K562 (cell line): ENCODE measurements around the gene PPL. TPM values are rescaled to one million over a fixed set of nuclear protein-coding genes. Genes with fewer than 3 reads are reported as not detected.

ENCODE experiments used
- ATAC-seq: fragments of 200-7000 bp; cut with Tn5 transposase; 3 replicates; pipeline ENCODE4 v1.9.1; 2020; ENCODE audit warnings: moderate library complexity
- BruUV-seq: library from RNA; stranded (reverse); fragments of 400-500 nt; replicated peaks from 2 replicates; lab custom pipeline; 2021; lab: Mats Ljungman, UMichigan
- CTCF ChIA-PET: fragments of 300-600 bp; formaldehyde crosslinking; extraction: SDS; loops from one replicate; lab custom pipeline; 2021; ENCODE audit warnings: low intra/inter-chr PET ratio; lab: Yijun Ruan, JAX
- POLR2A ChIA-PET: fragments of 300-600, 350-650 bp; sonication (Branson Sonifier 250); formaldehyde crosslinking; extraction: SDS; loops from one replicate; lab custom pipeline; 2021; ENCODE audit warnings: antibody characterized with exemption, inconsistent platforms; lab: Yijun Ruan, JAX
- DNase-seq, 4 experiments: peaks; one replicate each; pipeline versions ENCODE4 v3.0.0 to v3.0.0-alpha.2; 2011 to 2018; ENCODE audit warnings: low spot score in 3 of 4, mixed read lengths in 3 of 4; ENCODE audit errors: extremely low read depth in 1 of 4
- FAIRE-seq: peaks from 2 replicates; lab custom pipeline; 2011; peaks lifted over from hg19 to GRCh38; lab: Jason Lieb, UNC
- H2AFZ ChIP-seq: 2 replicates; pipeline ENCODE4 v1.6.0; 2011; ENCODE audit warnings: low read depth, low read length, control low read depth, inconsistent platforms
- H3K27ac ChIP-seq: fragments of 200-600 bp; 3 replicates; pipeline ENCODE4 v1.8.0; 2011; ENCODE audit warnings: low read depth, mild to moderate bottlenecking, control low read depth, inconsistent platforms, low read length, moderate library complexity, mixed read lengths; ENCODE audit errors: extremely low read depth
- H3K27me3 ChIP-seq, 2 experiments: fragments of 300-600 bp in 1 of 2; 2 replicates in 1 of 2; 3 replicates in 1 of 2; pipeline versions ENCODE4 v1.6.0 to v1.8.0; 2011; ENCODE audit warnings: inconsistent platforms in 2 of 2, low read length in 2 of 2, mild to moderate bottlenecking in 1 of 2, mixed read lengths in 1 of 2, moderate library complexity in 1 of 2; ENCODE audit not compliant: control insufficient read depth in 2 of 2, insufficient read depth in 2 of 2
- H3K36me3 ChIP-seq: fragments of 300-600 bp; 3 replicates; pipeline ENCODE4 v1.8.0; 2011; ENCODE audit warnings: mild to moderate bottlenecking, low read length, inconsistent platforms; ENCODE audit not compliant: control insufficient read depth, insufficient read depth
- H3K4me1 ChIP-seq, 2 experiments: fragments of 200-600 bp in 1 of 2; replicated peaks in 1 of 2; 2 replicates in 1 of 2; 3 replicates in 1 of 2; pipeline versions ENCODE4 v1.5.1 to v1.8.0; 2011; ENCODE audit warnings: inconsistent platforms in 2 of 2, low read length in 2 of 2, mild to moderate bottlenecking in 1 of 2, mixed read lengths in 1 of 2, moderate library complexity in 1 of 2; ENCODE audit not compliant: control insufficient read depth in 2 of 2, insufficient read depth in 2 of 2
- H3K4me2 ChIP-seq: 2 replicates; pipeline ENCODE4 v1.6.1; 2011; ENCODE audit warnings: low read length, control low read depth, inconsistent platforms, mixed read lengths; ENCODE audit not compliant: insufficient read depth
- H3K4me3 ChIP-seq: fragments of 200-600 bp; sonication (generic), shearing (Covaris generic); 2 replicates; pipeline ENCODE4 v1.5.1; 2016; ENCODE audit warnings: control low read depth, inconsistent platforms
- H3K79me2 ChIP-seq: fragments of 200-600 bp; 3 replicates; pipeline ENCODE4 v1.8.0; 2011; ENCODE audit warnings: low read length, inconsistent platforms; ENCODE audit not compliant: control insufficient read depth, insufficient read depth
- H3K9ac ChIP-seq, 2 experiments: 2 replicates each; pipeline versions ENCODE4 v1.6.0 to v1.6.1; 2011; ENCODE audit warnings: low read depth in 2 of 2, low read length in 2 of 2, control low read depth in 1 of 2, inconsistent platforms in 1 of 2, mild to moderate bottlenecking in 1 of 2, mixed read lengths in 1 of 2; ENCODE audit not compliant: insufficient read depth in 1 of 2
- H3K9me1 ChIP-seq: one replicate; pipeline ENCODE4 v1.6.0; 2011; ENCODE audit warnings: inconsistent platforms, mild to moderate bottlenecking, low read length, moderate library complexity; ENCODE audit not compliant: control insufficient read depth, insufficient read depth
- H3K9me3 ChIP-seq: replicated peaks from 2 replicates; pipeline ENCODE4 v1.5.1; 2011; ENCODE audit warnings: low read depth, low read length, inconsistent platforms; ENCODE audit not compliant: control insufficient read depth, insufficient read depth
- H4K20me1 ChIP-seq: replicated peaks from 2 replicates; pipeline ENCODE4 v1.6.1; 2011; ENCODE audit warnings: low read length, inconsistent platforms, mixed read lengths; ENCODE audit not compliant: control insufficient read depth, insufficient read depth
- GABPA ChIP-seq: fragments of 200-800 bp; sonication (Bioruptor generic); conservative IDR thresholded peaks from 2 replicates; pipeline ENCODE4 v1.6.1; 2016; ENCODE audit warnings: low read depth, missing genetic modification characterization, missing compliant biosample characterization
- MAX ChIP-seq: sonication (generic); formaldehyde crosslinking; IDR thresholded peaks from 2 replicates; pipeline ENCODE4 v1.9.0; 2022; ENCODE audit warnings: mild to moderate bottlenecking, missing genetic modification reagents
- NR1H2 ChIP-seq: sonication (generic); formaldehyde crosslinking; IDR thresholded peaks from 2 replicates; pipeline ENCODE4 v1.4.0; 2020; ENCODE audit warnings: mild to moderate bottlenecking, missing genetic modification reagents
- RFX5 ChIP-seq: IDR thresholded peaks from 2 replicates; pipeline ENCODE4 v1.6.1; 2011; ENCODE audit warnings: low read depth, mild to moderate bottlenecking, improper control_type of control experiment, low read length
- ZBTB40 ChIP-seq, 2 experiments: fragments of 450-650 bp in 1 of 2; sonication (generic) in 1 of 2; formaldehyde crosslinking in 1 of 2; IDR thresholded peaks; 2 replicates each; pipeline versions ENCODE4 v1.7.1 to v1.9.0; 2016 to 2022; ENCODE audit warnings: inconsistent platforms in 1 of 2, mild to moderate bottlenecking in 1 of 2, missing genetic modification reagents in 1 of 2
- ZKSCAN8 ChIP-seq: fragments of 200-800 bp; sonication (Bioruptor generic); IDR thresholded peaks from 2 replicates; pipeline ENCODE4 v1.6.1; 2016; ENCODE audit warnings: missing genetic modification characterization, missing compliant biosample characterization
- ZNF324 ChIP-seq: fragments of 250-450 bp; sonication (Bioruptor Pico); IDR thresholded peaks from 2 replicates; pipeline ENCODE4 v1.4.0; 2020; ENCODE audit warnings: mild to moderate bottlenecking
- ZNF79 ChIP-seq: fragments of 250-450 bp; sonication (Bioruptor Pico); IDR thresholded peaks from 2 replicates; pipeline ENCODE4 v1.4.0; 2020; ENCODE audit warnings: low read depth, mild to moderate bottlenecking, moderate library complexity
- WGBS: fragments of 100-300 bp; shearing (Covaris generic); methylation state at CpG from one replicate; pipeline ENCODE4 v1.1.6; 2016; ENCODE audit warnings: low coverage, mixed read lengths; ENCODE audit not compliant: insufficient coverage; ENCODE audit errors: missing lambda C conversion rate; 5-methylcytosine and 5-hydroxymethylcytosine counted together
- in situ Hi-C: fragments of 300-500 bp; cut with MboI; formaldehyde crosslinking; loops from 4 replicates; pipeline ENCODE4 v1.15.0; 2018; ENCODE audit warnings: inconsistent platforms, mixed read lengths
- intact Hi-C: fragments of 100-400 bp; cut with micrococcal nuclease; formaldehyde crosslinking; loops from 2 replicates; pipeline ENCODE4 v1.14.2; 2022
- polyA plus RNA-seq, 8 experiments: library from polyadenylated mRNA; depleted of rRNA in 4 of 8; stranded (reverse) in 5 of 8; unstranded in 3 of 8; fragments of >200 nt; fragmentation: Nextera tagmentation in 2 of 8; fragmentation: Illumina TruSeq in 1 of 8; extraction: Ambion mirVana in 2 of 8; extraction: Trizol in 1 of 8; gene quantifications; 2 replicates each; pipeline versions ENCODE4 v1.2.1 to v1.2.3, GENCODE V29; 2011 to 2014; ENCODE audit warnings: inconsistent platforms in 1 of 8, missing spikeins in 1 of 8
- total RNA-seq, 7 experiments: library from RNA; depleted of rRNA in 6 of 7; stranded (reverse); fragments of >200 nt in 6 of 7; fragmentation: Illumina TruSeq in 2 of 7; extraction: Trizol in 2 of 7; gene quantifications; 2 replicates each; pipeline versions ENCODE4 v1.2.1 to v1.2.3, GENCODE V29; 2011 to 2021; ENCODE audit warnings: low replicate concordance in 1 of 7

The PPL gene
- total and polyA plus RNA-seq, 9 of the 15 experiments (the other 6 are each of a cell fraction or from before 2014, with no cell fraction given), result 0.01 to 0.15 (median 0.07) TPM; not detected in 3

GRCh38 chr16:4947722-4948503, 11.0 kb upstream of the PPL start:
- no TSS peak for BruUV-seq
- in situ Hi-C loops, result no loop called here
- ATAC-seq, result peak; percentile 20; the same call in 2 of the 3 replicates
- no peak overlapping the region for H3K27ac ChIP-seq
- DNase-seq, result no peak
- WGBS, result 13% methylated on average over 15 of the region's 16 CpGs
- peak overlapping the region in 1 of 2 experiments; percentile 31; a peak in 1 of 4 replicates for H3K9ac ChIP-seq
- CTCF ChIA-PET, result no interaction called here
- H2AFZ ChIP-seq, result peak overlapping the region; percentile 44
- peaks cover 9 to 36% of the 10 kb centered on the region in 2 experiments; a peak in 4 of 5 replicates for H3K27me3 ChIP-seq
- no peaks in the 10 kb centered on the region for H3K36me3 ChIP-seq
- intact Hi-C loops, result no loop called here
- no peaks in the 10 kb centered on the region for H3K9me3 ChIP-seq
- peaks cover 4 to 33% of the 10 kb centered on the region in 2 experiments; a peak in 3 of 5 replicates for H3K4me1 ChIP-seq
- TF ChIP-seq ZKSCAN8 (CRISPR knock-in tag) (peak; percentile 83), ZNF324 (CRISPR knock-in tag) (no peak), NR1H2 (no peak), ZBTB40 (IDR thresholded peaks at IDR 0.05) (peak; percentile 74; the same call in 1 of the 2 replicates), ZBTB40 (CRISPR knock-in tag; IDR thresholded peaks at IDR 0.05) (no peak), RFX5 (no peak), GABPA (0 out of 2 replicates have a peak, but pooled peaks have one; percentile 28), ZNF79 (CRISPR knock-in tag) (no peak), MAX (CRISPR knock-in tag) (no peak)
- H4K20me1 ChIP-seq, result no peaks in the 10 kb centered on the region
- no peak overlapping the region for H3K4me2 ChIP-seq
- POLR2A ChIA-PET, result interaction anchor here (0.6 kb wide), 1 partner anchor 333 kb away, joined by 3 read pairs; the partner anchor contains the start of gene UBALD1
- H3K9me1 ChIP-seq, result no peaks in the 10 kb centered on the region
- no peak for FAIRE-seq
- no peaks in the 10 kb centered on the region for H3K79me2 ChIP-seq
- no peak overlapping the region for H3K4me3 ChIP-seq
